Body of pancreas (tissue), 4 donors: Measurements from ENCODE around the gene ASXL1. TPM values are rescaled to one million over a fixed set of nuclear protein-coding genes. Genes with fewer than 3 reads are reported as not detected.

Source experiments
- ATAC-seq: fragments of 150-250 bp; one replicate; pipeline ENCODE4 v1.9.1; 2016
- DNase-seq, 4 donors: peaks; one replicate each; pipeline ENCODE4 v3.0.0-alpha.2; 2019
- H3K27ac ChIP-seq, 4 donors: fragments of 200-600 bp; sonication (generic); 1 replicate in 3 of 4; 2 replicates in 1 of 4; pipeline versions ENCODE4 v1.5.1 to v1.6.1; 2016 to 2019; ENCODE audit warnings: mild to moderate bottlenecking in 1 of 4, mixed read lengths in 1 of 4, moderate library complexity in 1 of 4
- H3K27me3 ChIP-seq, 2 donors: fragments of 200-600 bp; sonication (generic); one replicate each; pipeline ENCODE4 v1.6.0; 2016; ENCODE audit warnings: mild to moderate bottlenecking in 1 of 2
- H3K36me3 ChIP-seq, 2 donors: fragments of 200-600 bp; sonication (generic); replicated peaks in 1 of 2; 2 replicates each; pipeline ENCODE4 v1.5.1; 2016; ENCODE audit warnings: low read depth in 2 of 2; ENCODE audit not compliant: insufficient read depth in 1 of 2
- H3K4me1 ChIP-seq: fragments of 200-600 bp; sonication (generic); one replicate; pipeline ENCODE4 v1.6.0; 2016
- H3K4me3 ChIP-seq, 2 donors: fragments of 200-600 bp; sonication (generic); 1 replicate in 1 of 2; 2 replicates in 1 of 2; pipeline ENCODE4 v1.5.1; 2016 to 2019
- H3K9me3 ChIP-seq, 3 donors: fragments of 200-600 bp; sonication (generic); 1 replicate in 2 of 3; 2 replicates in 1 of 3; pipeline ENCODE4 v1.5.1; 2016
- CTCF ChIP-seq, 7 experiments: fragments of 450-650 bp in 4 of 7; fragments of 200-600 bp in 3 of 7; sonication (generic) in 3 of 7; IDR thresholded peaks; one replicate each; pipeline ENCODE4 v1.5.1; 2016 to 2019; ENCODE audit warnings: antibody characterized with exemption in 7 of 7
- POLR2A ChIP-seq, 3 donors: fragments of 450-650 bp; IDR thresholded peaks; one replicate each; pipeline ENCODE4 v1.6.1; 2016; ENCODE audit warnings: antibody characterized with exemption in 3 of 3, mild to moderate bottlenecking in 2 of 3
- WGBS, 2 donors: methylation state at CpG; one replicate each; pipeline ENCODE4 v1.1.5; 2017; 5-methylcytosine and 5-hydroxymethylcytosine counted together
- intact Hi-C: fragments of 100-400 bp; cut with DNase I; formaldehyde crosslinking; loops from one replicate; pipeline ENCODE4 v1.15.1; 2023
- total RNA-seq, 2 donors: library from RNA; depleted of rRNA; stranded (reverse); fragments of >200 nt; gene quantifications; one replicate each; pipeline ENCODE4 v1.1.0, GENCODE V29; 2016

ASXL1 gene
- total RNA-seq, 2 donors from 2014 or later = 57.9 to 102 TPM

DNA sequence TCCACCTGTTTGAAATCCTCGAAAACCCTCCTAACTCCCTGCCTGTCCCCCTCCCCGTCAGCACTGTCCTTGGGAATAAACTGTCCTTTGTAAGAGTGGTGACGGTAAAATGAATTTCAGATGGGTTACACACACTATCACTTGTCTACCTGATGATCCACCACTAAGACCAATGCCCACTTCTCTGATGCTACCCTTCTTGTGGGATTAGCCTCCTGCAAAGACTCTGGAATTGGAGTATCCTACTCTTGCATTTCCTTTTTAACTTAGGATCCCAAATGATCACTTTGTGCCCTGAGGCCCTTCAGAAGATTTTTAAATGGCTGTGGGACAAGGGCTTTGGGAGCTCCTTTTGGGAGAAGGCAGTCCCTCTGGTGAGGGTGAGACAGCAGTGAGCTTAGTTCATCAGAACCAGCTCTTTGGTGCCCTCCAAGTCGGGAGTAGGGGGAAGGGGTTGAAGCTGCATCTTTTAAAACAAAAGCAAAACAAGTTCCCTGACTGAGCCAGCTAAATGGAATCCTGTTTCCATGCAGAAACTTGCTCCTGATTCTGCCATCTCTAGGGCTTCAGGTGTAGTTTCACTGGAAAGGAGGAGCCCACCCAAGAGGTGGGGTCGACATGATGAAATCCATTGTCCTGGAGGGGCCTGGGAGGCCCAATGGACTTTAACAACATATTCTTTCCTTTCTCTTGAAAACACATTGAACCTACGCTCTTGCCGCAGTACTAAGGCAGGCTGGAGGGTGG lies 86.5 kb downstream of the ASXL1 start:
- intact Hi-C loops = no loop called here
- ATAC-seq (no peak), DNase-seq (no peak)
- TF ChIP-seq CTCF (IDR thresholded peaks at IDR 0.05) (no peak), POLR2A (IDR thresholded peaks at IDR 0.05) (no peak)
- peaks cover 0 to under 1% of the 10 kb centered on the region in 2 donors for H3K36me3 ChIP-seq
- H3K4me3 ChIP-seq = no peak overlapping the region
- H3K27me3 ChIP-seq = no peaks in the 10 kb centered on the region
- H3K27ac ChIP-seq = peak overlapping the region in 1 of 4 donors; percentile 76
- no peaks in the 10 kb centered on the region for H3K9me3 ChIP-seq
- peaks cover 40% of the 10 kb centered on the region for H3K4me1 ChIP-seq
- WGBS, 2 donors = 81 to 84% methylated on average over 7 of the region's 7 CpGs

DNA sequence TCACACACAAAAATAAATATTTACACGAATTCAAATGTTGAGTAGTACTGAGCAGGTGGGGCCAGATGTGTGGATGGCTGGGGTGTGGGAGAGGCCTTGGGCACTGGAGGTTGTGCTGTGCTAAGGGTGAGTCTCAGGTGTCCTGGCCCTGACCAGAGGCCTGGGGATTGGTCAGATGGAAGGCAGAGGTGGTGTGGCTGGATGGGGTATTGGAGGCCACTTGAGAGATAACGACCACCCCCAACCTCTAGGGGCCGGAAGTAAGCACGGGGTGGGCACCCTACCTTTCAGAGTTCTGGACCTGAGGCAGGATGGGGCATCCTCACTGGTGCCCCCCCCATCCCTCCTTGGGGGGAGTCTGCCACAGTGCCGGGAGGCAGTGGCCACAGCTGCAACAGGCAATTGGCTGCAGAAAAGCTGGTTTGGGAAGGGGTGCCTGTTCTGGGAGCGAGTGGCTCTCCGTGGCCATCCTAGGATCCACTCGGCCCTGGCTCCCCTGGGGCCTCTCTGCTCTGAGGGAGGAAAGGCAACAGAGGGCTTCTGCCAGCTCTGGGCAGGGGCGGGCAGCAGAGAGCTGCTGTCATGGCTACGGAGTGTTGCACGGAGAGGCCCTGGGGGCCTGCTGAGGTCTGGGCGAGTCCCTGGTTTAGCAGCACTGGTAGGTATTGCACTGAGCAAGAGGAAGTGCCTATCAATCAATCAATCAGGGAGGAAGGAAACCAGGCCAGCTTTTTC lies 87.6 kb downstream of the ASXL1 start:
- DNase-seq = peak in 1 of 4 donors; percentile 26
- TF ChIP-seq CTCF (IDR thresholded peaks at IDR 0.05) (no peak), POLR2A (IDR thresholded peaks at IDR 0.05) (no peak)
- Histone ChIP-seq H3K9me3 (no peaks in the 10 kb centered on the region), H3K27ac (peak overlapping the region in 3 of 4 donors; percentile 16 to 76 (median 41)), H3K36me3 (no peaks in the 10 kb centered on the region), H3K4me1 (peaks cover 51% of the 10 kb centered on the region), H3K4me3 (no peak overlapping the region), H3K27me3 (no peaks in the 10 kb centered on the region)
- intact Hi-C loops = no loop called here
- WGBS, 2 donors = 54 to 72% methylated on average over 9 to 11 of the region's 12 CpGs
- no peak for ATAC-seq

- DNase-seq = peak in 1 of 4 donors; percentile 24
- no peaks in the 10 kb centered on the region for H3K36me3 ChIP-seq
- peak overlapping the region in 3 of 4 donors; percentile 14 to 76 (median 41) for H3K27ac ChIP-seq
- peaks cover 59% of the 10 kb centered on the region for H3K4me1 ChIP-seq
- ATAC-seq = no peak
- TF ChIP-seq POLR2A (IDR thresholded peaks at IDR 0.05) = no peak
- TF ChIP-seq CTCF (IDR thresholded peaks at IDR 0.05) = no peak
- H3K4me3 ChIP-seq = no peak overlapping the region
- intact Hi-C loops = no loop called here
- H3K27me3 ChIP-seq = no peaks in the 10 kb centered on the region
- H3K9me3 ChIP-seq = no peaks in the 10 kb centered on the region
- WGBS, 2 donors = 84 to 91% methylated on average over 8 to 11 of the region's 14 CpGs
Measured at GRCh38 chr20:32446301-32447100, 88.4 kb downstream of the ASXL1 start.

DNA sequence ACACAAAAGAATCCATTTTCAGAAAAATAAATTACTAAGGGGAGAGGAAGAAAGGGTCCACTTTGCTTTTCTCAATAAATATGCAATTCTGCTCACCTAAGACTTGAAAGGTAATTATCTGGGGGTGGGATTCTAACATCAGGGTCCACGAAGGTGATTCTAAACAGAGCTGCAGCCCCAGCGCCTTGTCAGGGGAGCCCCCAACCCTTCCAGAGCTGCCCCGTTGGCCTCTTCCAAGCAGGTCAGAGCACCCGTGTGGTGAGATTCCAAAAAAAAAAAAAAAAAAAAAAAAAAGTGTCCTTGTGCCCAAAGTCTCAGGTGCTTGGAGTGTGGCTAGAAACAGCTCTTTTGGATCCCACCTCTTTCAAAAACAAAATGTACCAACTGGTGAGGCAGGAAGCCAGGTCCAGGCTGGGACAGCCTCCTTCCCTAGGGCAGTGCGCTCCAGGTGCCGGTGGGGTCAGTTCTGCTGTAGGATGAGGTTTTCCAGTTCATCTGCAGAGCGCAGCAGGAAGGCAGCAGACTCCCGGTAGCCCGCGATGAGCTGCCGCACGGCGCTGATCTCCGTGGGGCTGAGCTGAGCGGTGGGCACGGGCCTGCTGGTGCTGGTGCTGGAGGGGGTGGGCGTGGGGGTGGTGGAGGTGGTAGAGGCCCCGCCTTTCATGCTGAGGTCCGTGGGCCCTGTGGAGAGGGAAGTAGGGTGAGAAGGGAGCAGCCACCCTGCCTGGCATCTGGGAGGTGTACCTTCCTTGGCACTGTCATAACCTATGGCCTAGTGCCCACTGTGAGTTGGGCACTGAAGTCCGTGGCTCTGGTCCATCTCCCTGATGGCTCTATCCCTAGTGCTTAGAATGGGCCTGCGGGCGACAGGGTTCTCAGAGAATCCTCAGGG lies 89.3 kb downstream of the ASXL1 start:
- no peak for ATAC-seq
- H3K4me1 ChIP-seq = peaks cover 61% of the 10 kb centered on the region

More for the DNA sequence above, 89.3 kb downstream of the ASXL1 start:
- Histone ChIP-seq H3K27ac (peak overlapping the region; percentile 59 to 76 (median 68)), H3K36me3 (no peaks in the 10 kb centered on the region), H3K9me3 (no peaks in the 10 kb centered on the region), H3K27me3 (no peaks in the 10 kb centered on the region), H3K4me3 (no peak overlapping the region)
- 64 to 75% methylated on average over 10 to 22 of the region's 22 CpGs for WGBS, 2 donors
- intact Hi-C loops = no loop called here
- TF ChIP-seq CTCF (IDR thresholded peaks at IDR 0.05) = no peak
- no peak for TF ChIP-seq POLR2A (IDR thresholded peaks at IDR 0.05)
- peak in 3 of 4 donors; percentile 51 to 78 (median 55) for DNase-seq
